Measurements from ENCODE around the gene FAM89A. TPM values are rescaled to one million over a fixed set of nuclear protein-coding genes. Genes with fewer than 3 reads are reported as not detected.

FAM89A gene
- total RNA-seq, 1 donor from 2014 or later: 37.3 TPM

DNA sequence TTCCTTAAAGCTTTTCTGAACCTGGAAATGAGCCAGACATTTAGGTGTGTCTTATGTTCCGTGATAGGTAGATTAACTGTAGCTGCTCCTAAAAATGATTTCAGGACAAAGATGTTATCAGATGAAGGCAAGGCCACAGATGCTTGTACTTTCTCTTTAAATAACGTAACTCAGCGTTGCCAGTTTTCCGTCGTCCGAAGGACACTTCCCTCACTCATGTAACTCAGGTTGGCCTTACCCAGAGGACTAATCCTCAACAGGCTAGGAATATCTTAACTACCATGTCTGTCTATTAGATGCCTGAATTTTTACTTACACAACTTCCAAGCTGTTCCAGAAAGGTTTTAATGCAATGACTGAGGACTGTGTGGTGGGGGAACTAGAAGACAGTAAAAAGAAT, 35.4 kb upstream of the FAM89A start:
- intact Hi-C loops (cut with DNase I): no loop called here
- DNase-seq (ENCODE audit: extremely low spot score in 2 of 2): no peak

DNA sequence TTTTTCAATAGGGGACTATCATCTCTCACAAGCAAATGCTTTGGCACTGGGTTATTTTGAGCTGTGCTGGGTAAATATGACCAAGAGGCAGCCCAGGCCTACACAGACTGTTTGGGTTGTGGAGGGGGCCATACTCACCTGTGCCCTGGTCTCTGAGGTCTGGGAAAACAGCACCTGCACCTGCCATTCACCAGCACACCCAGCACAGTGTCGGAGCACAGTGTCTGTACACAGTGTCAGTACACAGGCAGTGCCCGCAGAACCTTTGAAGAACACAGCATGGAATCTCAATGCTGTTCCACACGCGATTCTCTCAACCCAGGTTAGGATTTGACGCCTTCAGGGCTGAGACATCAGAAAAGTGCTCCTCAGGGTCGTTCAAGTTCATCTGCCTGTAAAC, 35.0 kb upstream of the FAM89A start:
- Histone ChIP-seq H3K27me3 (no peaks in the 10 kb centered on the region), H3K4me3 (no peak overlapping the region), H3K9me3 (no peaks in the 10 kb centered on the region), H3K4me1 (peaks cover 9% of the 10 kb centered on the region), H3K36me3 (no peaks in the 10 kb centered on the region), H3K27ac (no peak overlapping the region)
- no peak for DNase-seq (ENCODE audit: extremely low spot score in 2 of 2)
- TF ChIP-seq POLR2AphosphoS5 (IDR thresholded peaks at IDR 0.05; ENCODE audit: insufficient read depth in 1 of 2, low read depth in 1 of 2): no peak
- no peak for TF ChIP-seq POLR2A (IDR thresholded peaks at IDR 0.05)
- TF ChIP-seq, protein P1, sequence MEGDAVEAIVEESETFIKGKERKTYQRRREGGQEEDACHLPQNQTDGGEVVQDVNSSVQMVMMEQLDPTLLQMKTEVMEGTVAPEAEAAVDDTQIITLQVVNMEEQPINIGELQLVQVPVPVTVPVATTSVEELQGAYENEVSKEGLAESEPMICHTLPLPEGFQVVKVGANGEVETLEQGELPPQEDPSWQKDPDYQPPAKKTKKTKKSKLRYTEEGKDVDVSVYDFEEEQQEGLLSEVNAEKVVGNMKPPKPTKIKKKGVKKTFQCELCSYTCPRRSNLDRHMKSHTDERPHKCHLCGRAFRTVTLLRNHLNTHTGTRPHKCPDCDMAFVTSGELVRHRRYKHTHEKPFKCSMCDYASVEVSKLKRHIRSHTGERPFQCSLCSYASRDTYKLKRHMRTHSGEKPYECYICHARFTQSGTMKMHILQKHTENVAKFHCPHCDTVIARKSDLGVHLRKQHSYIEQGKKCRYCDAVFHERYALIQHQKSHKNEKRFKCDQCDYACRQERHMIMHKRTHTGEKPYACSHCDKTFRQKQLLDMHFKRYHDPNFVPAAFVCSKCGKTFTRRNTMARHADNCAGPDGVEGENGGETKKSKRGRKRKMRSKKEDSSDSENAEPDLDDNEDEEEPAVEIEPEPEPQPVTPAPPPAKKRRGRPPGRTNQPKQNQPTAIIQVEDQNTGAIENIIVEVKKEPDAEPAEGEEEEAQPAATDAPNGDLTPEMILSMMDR (IDR thresholded peaks at IDR 0.05): no peak
- intact Hi-C loops (cut with DNase I): no loop called here

More for the DNA sequence above, 35.4 kb upstream of the FAM89A start:
- H3K9me3 ChIP-seq: no peaks in the 10 kb centered on the region
- TF ChIP-seq POLR2AphosphoS5 (IDR thresholded peaks at IDR 0.05; ENCODE audit: insufficient read depth in 1 of 2, low read depth in 1 of 2): no peak
- H3K27me3 ChIP-seq: no peaks in the 10 kb centered on the region
- no peaks in the 10 kb centered on the region for H3K36me3 ChIP-seq
- peaks cover 9% of the 10 kb centered on the region for H3K4me1 ChIP-seq
- no peak overlapping the region for H3K27ac ChIP-seq
- no peak overlapping the region for H3K4me3 ChIP-seq

DNA sequence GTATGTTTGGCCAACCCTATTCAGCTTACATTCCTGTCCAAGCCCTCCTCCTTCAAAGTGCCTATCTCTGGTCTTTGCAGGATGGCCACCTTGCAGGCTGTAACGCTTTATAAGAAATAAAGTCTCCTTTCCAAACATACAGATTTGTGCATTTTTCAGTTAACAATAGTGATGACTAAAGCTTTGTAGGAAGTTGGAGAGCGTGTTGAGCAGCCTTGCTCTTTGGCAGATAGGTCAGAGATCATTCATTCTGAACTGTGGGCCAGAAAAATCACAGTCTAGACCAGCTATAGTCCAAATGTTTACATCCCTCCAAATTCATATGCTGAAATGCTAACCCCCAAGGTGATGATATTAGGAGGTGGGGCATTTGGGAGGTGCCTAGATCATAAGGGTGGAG, 34.0 kb upstream of the FAM89A start:
- Histone ChIP-seq H3K9me3 (no peaks in the 10 kb centered on the region), H3K36me3 (no peaks in the 10 kb centered on the region), H3K27me3 (no peaks in the 10 kb centered on the region), H3K4me3 (no peak overlapping the region), H3K4me1 (peaks cover 9% of the 10 kb centered on the region), H3K27ac (no peak overlapping the region)
- TF ChIP-seq, protein P1 (IDR thresholded peaks at IDR 0.05): no peak
- intact Hi-C loops (cut with DNase I): no loop called here
- DNase-seq (ENCODE audit: extremely low spot score in 2 of 2): no peak

DNA sequence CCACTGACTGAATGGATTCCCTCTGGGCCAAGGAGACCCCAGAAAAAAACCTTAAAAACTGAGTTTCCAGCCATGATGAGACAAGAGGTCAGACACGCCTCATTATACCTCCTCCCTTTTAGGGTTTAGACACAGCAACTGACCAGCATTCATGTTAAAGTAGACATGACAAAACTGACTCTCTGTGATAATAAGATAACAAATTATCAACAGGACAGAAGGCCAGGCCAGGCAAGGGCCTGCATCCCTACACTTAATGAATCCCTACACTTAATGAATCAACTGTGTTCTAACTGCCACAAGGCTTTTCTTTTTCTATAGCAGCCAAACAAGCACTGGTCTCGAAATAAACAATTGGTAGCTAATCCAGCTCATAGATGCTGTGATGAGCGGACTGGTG, 33.3 kb upstream of the FAM89A start:
- no peak overlapping the region for H3K27ac ChIP-seq
- H3K4me3 ChIP-seq: no peak overlapping the region
- H3K4me1 ChIP-seq: peaks cover 9% of the 10 kb centered on the region
- no peaks in the 10 kb centered on the region for H3K36me3 ChIP-seq
- TF ChIP-seq POLR2A (IDR thresholded peaks at IDR 0.05): no peak
- TF ChIP-seq, protein P1 (IDR thresholded peaks at IDR 0.05): no peak
- TF ChIP-seq POLR2AphosphoS5 (IDR thresholded peaks at IDR 0.05; ENCODE audit: insufficient read depth in 1 of 2, low read depth in 1 of 2): no peak
- H3K27me3 ChIP-seq: no peaks in the 10 kb centered on the region
- DNase-seq (ENCODE audit: extremely low spot score in 2 of 2): no peak
- intact Hi-C loops (cut with DNase I): no loop called here
- H3K9me3 ChIP-seq: no peaks in the 10 kb centered on the region

DNA sequence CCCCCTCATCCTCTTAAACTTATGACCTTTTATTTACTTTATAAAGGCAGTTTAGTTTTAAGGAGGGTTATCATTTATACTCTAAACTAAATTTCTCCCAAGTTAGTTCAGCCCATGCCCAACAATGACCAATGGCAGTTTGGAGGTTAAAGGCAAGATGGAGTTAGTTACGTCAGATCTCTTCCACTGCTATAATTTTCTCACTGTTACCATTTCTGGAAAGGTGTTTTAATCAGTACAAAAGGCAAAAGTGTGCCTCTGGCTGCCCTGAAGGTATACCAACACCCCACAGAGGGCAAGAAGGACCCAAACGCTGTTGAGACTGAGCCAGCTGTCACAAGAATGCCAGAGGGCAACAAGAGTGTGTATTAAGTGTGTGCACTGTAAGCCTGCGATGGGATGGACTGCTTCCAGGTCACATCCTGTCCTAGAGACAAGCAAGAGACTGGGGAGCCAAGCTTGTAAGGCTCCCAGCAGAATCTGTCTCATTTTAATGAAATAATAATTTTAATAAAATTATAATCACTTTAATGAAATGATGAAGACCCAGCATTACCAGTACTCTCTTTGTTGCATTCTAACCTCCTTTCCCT, 32.5 kb upstream of the FAM89A start:
- no peak for DNase-seq (ENCODE audit: extremely low spot score in 2 of 2)
- intact Hi-C loops (cut with DNase I): no loop called here
- no peak for TF ChIP-seq POLR2A (IDR thresholded peaks at IDR 0.05)
- TF ChIP-seq POLR2AphosphoS5 (IDR thresholded peaks at IDR 0.05; ENCODE audit: insufficient read depth in 1 of 2, low read depth in 1 of 2): no peak
- TF ChIP-seq, protein P1 (IDR thresholded peaks at IDR 0.05): no peak

More for the DNA sequence above, 32.5 kb upstream of the FAM89A start:
- Histone ChIP-seq H3K4me1 (peaks cover 9% of the 10 kb centered on the region), H3K27ac (no peak overlapping the region), H3K36me3 (no peaks in the 10 kb centered on the region), H3K27me3 (no peaks in the 10 kb centered on the region), H3K9me3 (no peaks in the 10 kb centered on the region), H3K4me3 (no peak overlapping the region)

Measured in vagina (tissue), 2 donors.